HG03565 (cell line): ENCODE data around the gene CFHR5.
"Not testable (repeated sequence)": the region's sequence is repeated elsewhere in the genome, so short reads cannot be mapped to it uniquely, and the experiment has no call there.

Source experiments
- ATAC-seq: cut with Tn5 transposase; IDR thresholded peaks from one replicate; pipeline ENCODE4 v1.9.1; 2021; ENCODE audit warnings: mild to moderate bottlenecking, moderate library complexity; ENCODE audit not compliant: unreplicated experiment

CFHR5 gene

DNA sequence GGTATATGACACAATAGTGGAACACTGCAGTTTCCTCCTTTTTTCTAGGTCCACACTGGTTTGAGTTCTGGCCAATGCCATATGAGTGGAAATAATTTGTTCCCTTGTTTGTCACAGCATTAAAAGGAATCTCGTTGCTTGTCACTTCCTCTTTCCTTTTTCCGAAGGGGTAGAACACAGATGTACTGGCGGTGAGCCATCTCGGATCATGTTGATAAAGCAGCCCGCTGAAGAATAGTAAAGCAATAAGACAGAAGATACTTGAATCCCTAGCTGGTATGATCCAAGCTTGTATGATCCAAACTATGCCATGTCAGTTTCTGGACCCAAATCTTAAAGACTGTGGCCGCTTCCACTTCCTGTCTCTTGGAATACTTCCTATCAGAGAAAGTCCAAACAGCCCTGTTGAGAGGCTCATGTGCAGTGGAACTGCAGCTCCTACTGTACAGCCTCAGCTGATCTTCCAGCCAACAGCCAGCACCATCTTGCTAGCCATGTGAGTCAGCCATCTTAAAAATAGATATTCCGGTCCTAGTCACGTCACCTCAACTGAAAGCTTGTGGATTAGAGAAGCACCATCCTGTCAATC lies 40.3 kb downstream of the CFHR5 start:
- ATAC-seq = no peak

DNA sequence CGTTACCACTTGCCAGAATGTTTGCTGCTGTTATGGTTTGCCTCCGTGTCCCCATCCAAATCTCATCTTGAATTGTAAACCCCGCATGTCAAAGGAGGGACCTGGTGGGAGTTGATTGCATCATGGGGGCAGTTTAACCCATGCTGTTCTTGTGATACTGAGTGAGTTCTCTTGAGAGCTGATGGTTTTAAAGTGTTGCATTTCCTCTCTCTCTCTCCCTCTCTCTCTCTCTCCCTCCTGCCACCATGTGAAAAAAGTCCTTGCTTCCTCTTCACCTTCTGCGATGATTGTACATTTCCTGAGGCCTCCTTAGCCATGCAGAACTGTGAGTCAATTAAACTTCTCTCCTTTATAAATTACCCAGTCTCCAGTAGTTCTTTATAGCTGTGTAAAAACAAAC lies 44.4 kb downstream of the CFHR5 start:
- no peak for ATAC-seq

- no peak for ATAC-seq
Measured at GRCh38 chr1:197024460-197024859, 47.1 kb downstream of the CFHR5 start.

- no peak for ATAC-seq
Measured at GRCh38 chr1:197027359-197027758, 50.0 kb downstream of the CFHR5 start.

GRCh38 chr1:197029749-197030148 lies 52.4 kb downstream of the CFHR5 start:
- ATAC-seq = no peak

DNA sequence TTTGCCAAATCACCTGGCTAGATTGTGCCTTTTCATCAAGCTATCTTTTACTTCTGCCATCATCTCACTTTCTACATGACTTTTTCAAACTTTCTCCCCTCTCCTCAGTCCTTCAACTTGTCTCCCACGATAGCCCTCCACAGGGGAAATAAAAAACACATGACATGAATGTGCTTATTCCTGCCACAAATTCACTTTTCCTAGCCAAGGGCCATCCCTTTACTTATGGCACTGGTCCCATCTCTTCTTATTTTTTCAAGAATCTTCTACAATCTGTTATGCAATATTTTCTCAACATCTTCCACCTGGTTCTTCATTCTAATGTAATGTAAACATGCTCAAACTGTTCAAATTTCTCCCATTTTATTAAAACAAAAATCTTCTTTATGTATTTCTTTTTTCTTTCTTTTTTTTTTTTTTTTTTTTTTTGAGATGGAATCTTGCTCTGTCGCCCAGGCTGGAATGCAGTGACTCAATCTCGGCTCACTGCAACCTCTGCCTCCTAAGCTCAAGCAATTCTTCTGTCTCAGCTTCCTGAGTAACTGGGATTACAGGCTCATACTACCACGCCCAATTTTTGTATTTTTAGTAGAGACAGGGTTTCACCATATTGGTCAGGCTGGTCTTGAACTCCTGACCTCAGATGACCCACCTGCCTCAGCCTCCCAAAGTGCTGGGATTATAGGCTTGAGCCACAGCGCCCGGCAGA lies 57.4 kb downstream of the CFHR5 start:
- not testable (repeated sequence) for ATAC-seq

DNA sequence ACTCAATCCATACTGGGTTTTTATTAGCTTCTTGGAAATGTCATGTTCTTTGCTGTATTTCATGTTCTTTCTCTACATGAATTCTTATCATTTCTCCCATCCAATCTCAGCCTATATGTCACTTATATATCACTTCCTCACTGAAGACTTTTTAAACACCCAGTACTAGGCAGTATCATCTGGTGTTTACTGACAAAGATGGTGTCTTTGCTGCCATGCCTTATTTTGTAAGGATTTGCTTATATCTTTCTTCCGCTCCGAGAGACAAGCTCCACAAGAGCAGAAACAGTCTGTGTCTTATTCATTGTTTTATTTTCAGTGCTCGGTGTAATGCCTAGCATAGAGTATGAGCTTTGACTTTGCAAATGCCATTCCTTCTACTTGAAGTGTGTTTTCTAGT lies 59.5 kb downstream of the CFHR5 start:
- ATAC-seq = no peak

- ATAC-seq = peak; percentile 77
Measured at GRCh38 chr1:197041486-197042353, 64.4 kb downstream of the CFHR5 start.

GRCh38 chr1:197042676-197043341 lies 65.5 kb downstream of the CFHR5 start:
- no peak for ATAC-seq

DNA sequence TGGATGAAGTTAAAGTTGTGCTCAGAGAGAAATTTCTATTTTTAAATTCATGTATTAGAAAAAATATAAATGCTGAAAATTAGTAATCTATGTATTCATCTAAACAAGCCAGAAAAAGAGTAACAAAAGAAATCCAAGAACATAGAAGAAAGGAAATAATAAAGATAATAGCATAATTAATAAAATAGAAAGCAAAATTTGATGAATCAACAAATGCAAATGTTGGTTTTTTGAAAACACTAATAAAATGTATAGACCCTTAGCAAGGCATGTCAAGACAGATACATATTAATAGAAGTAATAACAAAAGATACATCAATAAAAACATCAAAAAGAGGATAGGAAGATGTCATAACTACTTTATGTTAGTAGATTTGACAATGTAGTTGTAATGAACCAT lies 71.7 kb downstream of the CFHR5 start:
- ATAC-seq = no peak
